HG03095 (cell line): Measurements from ENCODE around the gene ANAPC10.
"Not testable (repeated sequence)": the region's sequence is repeated elsewhere in the genome, so short reads cannot be mapped to it uniquely, and the experiment has no call there.

ENCODE experiments used
- ATAC-seq: cut with Tn5 transposase; IDR thresholded peaks from one replicate; pipeline ENCODE4 v1.9.1; 2021; ENCODE audit warnings: moderate library complexity; ENCODE audit not compliant: unreplicated experiment

The ANAPC10 gene

DNA sequence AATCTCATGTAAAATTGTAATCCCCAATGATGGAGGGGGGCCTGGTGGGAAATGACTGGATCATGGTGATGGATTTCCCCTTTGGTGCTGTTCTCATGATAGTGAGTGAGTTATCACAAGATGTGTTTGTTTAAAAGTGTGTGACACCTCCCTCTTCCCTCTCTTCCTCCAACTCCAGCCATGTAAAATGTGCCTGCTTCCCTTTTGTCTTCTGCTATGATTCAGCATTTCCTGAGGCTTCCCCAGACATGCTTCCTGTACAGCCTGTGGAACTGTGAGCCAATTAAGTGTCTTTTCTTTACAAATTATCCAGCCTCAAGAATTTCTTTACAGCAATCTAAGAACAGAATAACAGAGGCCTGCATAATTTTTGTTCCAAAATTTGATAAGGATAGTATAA is 85.2 kb downstream of the ANAPC10 start:
- no peak for ATAC-seq

GRCh38 chr4:145011636-145012035 is 86.4 kb downstream of the ANAPC10 start:
- ATAC-seq: no peak

DNA sequence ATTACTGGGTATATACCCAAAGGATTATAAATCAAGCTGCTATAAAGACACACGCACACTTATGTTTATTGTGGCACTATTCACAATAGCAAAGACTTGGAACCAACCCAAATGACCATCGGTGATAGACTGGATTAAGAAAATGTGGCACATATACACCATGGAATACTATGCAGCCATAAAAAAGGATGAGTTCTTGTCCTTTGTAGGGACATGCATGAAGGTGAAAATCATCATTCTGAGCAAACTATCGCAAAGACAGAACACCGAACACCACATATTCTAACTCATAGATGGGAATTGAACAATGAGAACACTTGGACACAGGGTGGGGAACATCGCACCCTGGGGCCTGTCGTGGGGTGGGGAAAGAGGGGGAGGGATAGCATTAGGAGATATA is 87.7 kb downstream of the ANAPC10 start:
- not testable (repeated sequence) for ATAC-seq

- no peak for ATAC-seq
These were observed 94.3 kb downstream of the ANAPC10 start for GRCh38 chr4:145003675-145004074.

DNA sequence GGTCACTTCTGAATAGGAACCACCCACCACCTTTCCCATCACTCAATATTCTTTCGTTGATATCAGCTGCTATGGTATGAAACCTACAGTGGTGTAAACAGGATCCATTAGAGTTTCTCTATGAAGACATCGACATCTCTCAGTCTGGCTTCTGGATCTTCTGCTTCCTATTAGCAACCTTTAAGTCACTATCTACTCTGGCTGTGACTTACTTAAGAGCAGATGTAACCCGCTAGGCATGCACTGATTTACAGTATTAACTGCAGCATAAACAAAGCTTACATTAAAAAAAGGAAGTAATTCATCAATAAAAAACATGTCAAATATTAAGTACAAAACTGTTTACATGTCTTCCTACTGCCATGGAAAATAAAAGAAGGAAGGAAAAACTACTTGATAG is 96.4 kb downstream of the ANAPC10 start:
- ATAC-seq: no peak

DNA sequence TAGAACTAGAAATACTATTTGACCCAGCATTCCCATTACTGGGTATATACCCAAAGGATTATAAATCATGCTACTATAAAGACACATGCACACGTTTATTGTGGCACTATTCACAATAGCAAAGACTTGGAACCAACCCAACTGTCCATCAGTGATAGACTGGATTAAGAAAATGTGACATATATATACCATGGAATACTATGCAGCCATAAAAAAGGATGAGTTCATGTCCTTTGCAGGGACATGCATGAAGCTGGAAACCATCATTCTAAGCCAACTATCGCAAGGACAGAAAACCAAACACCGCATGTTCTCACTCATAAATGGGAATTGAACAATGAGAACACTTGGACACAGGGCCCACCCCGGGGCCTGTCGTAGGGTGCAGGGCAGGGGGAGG is 97.3 kb downstream of the ANAPC10 start:
- not testable (repeated sequence) for ATAC-seq

GRCh38 chr4:144989306-144989705 is 108.7 kb downstream of the ANAPC10 start:
- no peak for ATAC-seq

DNA sequence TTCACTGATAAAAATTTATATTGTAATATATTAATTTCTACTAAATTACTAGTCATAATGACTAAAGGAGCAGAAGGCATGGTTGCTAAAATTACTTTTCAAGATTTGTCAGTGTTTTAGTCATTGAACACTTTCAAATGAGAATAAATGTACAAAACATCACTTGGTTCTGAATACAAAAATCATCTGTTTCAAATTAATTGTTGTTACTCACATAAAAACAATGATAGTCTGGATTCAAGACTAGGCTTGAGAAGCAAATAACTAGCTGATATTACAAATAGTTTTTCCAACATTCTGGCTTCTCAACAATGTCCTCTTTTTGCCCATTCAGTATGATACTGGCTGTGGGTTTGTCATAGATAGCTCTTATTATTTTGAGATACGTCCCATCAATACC is 112.5 kb downstream of the ANAPC10 start:
- no peak for ATAC-seq

DNA sequence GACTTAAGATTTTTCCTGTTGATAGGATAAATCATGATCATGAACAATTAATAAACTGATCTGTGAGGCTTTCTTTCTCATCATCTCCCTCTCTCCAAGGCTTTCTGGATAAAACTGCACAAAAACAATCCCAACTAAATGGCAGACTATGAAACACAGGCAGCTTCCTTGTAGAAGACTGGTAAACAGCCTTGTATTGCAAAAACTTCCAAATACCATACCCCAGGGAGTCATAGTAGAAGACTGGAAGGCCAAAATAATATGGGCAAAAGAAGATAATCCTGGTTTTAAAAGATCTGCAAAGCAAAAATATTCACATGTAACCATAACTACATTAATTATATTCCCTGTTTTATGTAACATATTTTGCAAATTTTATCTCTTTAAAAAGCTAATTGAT is 113.0 kb downstream of the ANAPC10 start:
- ATAC-seq: no peak

DNA sequence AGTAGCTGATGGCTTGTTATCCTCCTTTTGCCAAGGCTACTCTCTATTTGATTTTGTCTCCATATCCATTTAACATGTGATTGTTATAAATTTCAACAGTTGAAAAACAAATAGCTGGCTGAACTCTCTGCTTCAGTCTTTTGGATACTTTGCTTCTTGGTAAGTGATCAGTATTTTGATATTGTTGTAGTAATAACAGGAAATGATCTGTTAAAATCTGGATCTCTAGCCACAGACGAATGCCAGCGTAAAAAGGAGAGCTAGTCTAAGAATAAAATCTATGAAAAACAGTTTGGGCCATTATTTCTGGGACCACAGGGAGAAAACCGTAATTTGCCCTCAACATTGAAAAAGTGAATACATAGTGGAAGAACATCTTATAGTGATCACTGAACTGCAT is 113.8 kb downstream of the ANAPC10 start:
- no peak for ATAC-seq

DNA sequence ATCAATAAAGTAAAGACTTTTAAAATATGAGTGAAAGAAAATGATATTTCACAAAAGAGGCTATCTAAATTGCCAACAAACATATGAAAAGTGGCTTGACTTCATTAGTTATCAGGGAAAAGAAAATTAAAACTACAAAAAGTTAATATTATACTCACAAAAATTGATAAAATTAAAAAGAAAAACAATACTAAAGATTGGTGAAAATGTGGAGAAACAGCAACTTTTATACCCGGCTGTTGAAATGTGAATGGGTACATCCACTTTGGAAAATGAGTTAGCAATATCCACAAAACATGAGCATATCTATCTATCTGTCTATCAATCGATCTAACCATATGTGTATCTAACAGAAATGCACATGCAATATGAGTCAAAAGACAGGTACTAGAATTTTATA is 122.3 kb downstream of the ANAPC10 start:
- no peak for ATAC-seq

GRCh38 chr4:144970597-144970996 is 127.4 kb downstream of the ANAPC10 start:
- peak; percentile 72 for ATAC-seq

- ATAC-seq: no peak
These were observed 128.2 kb downstream of the ANAPC10 start for GRCh38 chr4:144969821-144970220.

DNA sequence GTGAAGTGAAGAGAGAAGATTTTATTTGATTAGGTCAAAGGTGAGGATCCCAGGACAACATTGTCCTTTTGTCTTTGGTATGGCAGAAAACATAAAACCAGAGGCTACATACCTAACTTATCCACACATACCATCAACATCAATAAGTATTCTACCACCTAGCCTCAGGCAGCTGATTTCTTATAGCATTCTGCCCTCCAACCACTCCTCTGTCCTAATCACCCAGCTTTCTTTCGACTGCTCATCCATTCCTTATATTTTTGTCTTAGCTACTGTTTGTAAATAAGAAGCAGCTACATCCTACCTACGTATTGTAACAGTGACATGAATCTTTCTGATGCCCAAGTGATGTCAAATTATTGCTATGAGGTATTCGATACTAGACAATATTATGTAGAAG is 129.4 kb downstream of the ANAPC10 start:
- ATAC-seq: no peak

DNA sequence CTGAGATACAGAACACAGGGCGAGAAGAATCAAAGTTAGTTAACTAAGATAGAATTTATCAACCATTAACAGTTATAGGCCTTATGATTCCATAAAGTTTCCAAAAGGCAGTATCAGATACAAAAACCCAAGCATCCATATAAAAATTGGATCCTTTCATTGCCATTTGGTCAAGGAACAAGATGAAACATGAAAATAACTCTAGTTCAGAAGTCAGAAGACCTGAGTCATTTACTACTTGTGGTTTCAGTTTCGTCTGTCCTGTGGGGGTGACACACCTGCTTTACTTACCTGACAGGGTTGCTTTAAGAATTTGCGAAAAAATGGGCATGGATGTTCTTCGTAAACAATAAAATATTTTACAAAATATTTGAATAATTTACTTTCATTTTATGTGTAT is 130.8 kb downstream of the ANAPC10 start:
- peak; percentile 75 for ATAC-seq

DNA sequence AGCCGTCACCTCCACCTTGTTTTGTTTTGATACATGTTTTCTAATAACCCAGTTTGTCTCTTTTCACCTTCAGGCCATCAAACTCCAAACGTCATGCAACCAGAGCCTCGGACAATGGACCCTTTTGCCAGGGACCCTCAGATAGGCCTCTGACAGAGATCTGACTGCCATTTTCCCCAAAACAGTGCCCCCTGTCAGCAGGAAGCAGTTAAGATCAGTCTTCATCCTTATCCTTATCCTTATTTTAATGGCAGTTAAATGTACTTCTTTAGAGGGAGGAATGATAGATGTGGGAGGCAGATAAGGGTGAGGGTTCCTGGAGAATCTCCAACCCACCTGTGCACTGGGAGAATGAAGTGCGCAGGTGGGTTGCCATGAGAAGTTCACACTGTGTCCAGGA is 135.7 kb downstream of the ANAPC10 start:
- ATAC-seq: no peak

- no peak for ATAC-seq
These were observed 142.9 kb downstream of the ANAPC10 start for GRCh38 chr4:144955104-144955503.

DNA sequence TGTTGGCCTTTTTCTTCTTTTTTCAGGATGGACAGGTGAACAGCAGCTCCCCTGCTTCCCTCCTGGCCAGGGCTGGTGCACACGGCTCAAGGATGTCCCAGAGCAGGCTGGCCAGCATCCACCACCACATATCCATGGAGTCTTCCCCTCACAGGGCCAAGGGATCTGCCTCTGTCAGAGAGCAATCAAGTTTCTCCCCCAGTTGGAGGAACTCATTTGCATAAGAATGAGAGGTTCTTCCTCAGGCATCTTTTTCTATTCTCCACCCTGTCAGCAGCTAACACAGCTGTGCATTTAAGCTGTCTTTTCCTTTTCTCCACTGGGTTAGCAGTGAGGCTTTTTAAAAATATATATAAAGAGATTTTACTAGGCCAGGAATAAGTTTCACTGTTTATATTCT is 143.8 kb downstream of the ANAPC10 start:
- no peak for ATAC-seq

- no peak for ATAC-seq
These were observed 149.6 kb downstream of the ANAPC10 start for GRCh38 chr4:144948421-144948820.

DNA sequence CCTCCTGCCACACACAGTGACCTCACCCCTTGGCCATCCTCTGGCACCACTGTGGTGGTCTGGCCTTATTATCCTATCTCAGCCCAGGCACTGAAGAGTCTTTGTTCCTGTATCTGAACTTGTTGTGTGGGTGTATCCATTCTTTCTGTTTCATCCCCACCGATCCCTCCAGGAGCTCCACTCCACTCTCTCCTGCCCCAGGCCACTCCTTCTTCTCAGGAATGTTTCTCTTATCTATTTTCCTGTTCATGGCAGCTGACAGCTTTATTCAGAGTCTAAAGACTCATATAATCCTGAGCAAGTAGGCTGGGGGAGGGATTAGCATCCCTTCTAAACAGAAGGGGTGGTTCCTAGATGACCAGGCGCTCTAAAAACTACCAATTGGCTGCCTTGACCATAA is 150.0 kb downstream of the ANAPC10 start:
- ATAC-seq: no peak
